ENCODE data around the gene CAMTA2.

The CAMTA2 gene

DNA sequence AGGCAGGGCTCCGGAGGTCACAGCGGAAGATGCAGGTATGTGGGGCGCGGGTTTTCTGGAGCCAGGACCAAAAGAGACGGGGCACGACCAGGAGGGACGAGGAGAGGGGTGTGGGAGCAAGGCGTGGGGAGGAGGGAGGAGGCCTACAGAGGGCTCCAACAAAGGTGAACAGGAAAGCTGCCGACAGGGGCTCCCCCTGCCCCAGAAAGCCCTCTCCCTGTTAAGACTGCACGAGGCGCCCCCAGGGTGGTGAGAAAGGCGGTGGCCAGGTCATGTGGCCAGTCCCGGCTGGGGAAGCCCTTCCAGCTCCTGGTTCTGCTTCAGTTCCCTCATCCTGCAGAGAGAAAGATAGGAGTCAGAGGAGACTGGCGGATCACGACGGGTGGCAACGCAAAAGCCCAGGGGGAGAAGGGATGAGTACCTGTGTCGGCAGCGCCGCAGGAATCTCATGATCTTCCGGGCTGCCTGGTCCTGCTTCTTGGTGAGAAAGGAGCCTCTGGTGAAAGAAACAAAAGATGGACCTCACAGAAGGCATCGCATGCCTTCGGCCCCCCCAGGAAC is 18.9 kb downstream of the CAMTA2 start:
- no peak for DNase-seq

DNA sequence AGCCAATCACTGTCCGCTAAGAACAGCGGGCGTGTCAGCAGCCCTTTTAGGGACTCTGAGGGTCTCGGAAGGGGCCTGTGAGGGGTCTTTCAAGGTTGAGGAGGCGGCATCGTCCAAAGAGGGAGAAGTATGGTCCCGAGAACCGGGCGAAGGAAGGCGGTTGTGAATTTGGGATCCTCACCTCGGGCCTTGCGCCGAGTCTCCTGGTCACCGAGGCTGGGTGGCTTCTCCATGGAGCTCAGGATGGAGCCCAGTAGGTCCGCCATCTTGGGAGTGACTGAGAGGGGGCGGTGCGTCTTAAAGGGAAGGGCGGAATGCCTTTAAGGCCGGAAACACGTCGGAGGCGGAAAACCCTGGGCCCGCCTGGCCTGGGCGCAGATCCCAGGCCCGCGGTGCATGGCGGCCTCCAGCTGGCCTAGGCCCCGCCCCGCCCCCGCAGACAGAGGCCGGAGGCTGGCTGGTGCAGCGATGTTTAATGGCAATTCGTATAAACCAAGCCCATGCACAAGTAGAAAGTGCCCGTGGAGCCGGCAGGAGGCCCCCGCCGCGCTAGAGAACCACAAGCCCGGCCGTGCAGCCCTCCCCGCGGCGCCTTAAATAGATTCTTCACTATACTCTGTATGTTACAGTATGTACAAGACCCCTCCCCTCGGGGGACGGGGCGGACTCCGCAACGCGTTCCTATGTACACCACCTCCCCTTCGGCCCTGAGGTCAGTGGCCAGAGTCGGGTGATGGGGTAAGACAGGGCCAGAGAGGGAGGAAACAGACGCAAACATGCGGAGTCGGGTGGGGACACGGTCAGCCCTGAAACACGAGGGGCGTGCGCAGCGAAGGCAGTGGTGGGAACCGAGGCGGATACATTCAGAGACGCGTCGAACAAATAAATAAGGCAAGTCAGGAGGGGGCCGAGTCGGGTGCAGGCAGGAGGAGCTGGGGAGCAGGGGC is 19.7 kb downstream of the CAMTA2 start, which contains the start of gene SPAG7:
SPAG7 (minus strand) TSS at position 279 of the 947 bp plus-strand sequence; CDS start at position 266, 13 bp downstream.
- peak; percentile 82 to 87 (median 84) for DNase-seq

DNA sequence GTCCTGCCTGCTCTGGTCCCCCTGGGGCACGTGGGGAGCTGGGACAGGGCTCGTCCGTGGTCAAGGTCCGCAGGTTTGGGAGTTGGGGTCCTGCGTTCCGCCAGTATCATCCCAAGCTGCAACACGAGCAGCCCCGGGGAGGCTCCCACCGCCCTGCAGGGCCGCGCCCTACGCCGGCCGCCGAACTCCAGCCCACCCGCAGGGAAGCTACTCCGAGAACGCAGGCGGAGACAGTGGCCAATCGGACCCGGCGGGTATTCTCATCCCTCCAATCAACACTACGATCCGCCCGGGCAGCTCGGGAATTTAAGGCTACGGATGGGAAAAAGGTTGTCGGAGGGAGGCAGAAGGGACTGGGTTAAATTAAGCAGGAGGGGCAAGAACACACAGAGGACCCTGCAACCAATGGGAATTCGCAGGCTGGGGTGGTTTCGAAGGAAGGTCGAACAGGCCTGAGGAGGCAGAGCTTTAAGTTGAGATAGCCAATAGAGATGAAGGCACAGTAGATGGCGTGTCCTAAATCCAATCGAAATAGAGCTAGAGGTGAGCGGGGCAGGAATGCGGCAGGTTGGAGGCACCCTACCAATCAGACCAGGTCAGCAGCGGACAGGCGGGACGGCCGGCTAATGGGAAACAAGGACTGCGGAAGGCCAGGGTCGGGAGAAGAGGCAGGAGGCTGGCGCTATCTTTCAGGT is 20.5 kb downstream of the CAMTA2 start:
- peak; percentile 82 to 89 (median 84) for DNase-seq

- DNase-seq, result no peak
Observed at GRCh38 chr17:4965311-4965986, 22.0 kb downstream of the CAMTA2 start.

GRCh38 chr17:4960279-4960922 is 27.1 kb downstream of the CAMTA2 start:
- no peak for DNase-seq

GRCh38 chr17:4959261-4959965 is 28.1 kb downstream of the CAMTA2 start:
- DNase-seq, result no peak

DNA sequence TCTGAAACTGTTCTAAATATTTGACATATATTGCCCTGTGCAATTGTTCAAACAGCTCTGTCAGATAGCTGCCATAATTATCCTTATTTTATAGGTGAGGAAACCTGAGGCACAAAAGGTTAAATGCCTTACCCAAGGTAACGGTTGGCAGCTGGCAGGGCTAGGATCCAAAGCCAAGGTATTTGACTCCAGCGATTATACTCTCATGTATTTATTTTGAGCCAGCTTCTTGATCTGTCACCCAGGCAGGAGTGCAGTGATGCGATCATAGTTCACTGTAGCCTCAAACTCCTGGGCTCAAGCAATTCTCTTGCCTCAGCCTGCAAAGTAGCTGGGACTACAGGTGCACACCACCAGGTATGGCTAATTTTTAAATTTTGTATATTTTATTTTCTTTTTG is 29.4 kb downstream of the CAMTA2 start:
- no peak for DNase-seq

DNA sequence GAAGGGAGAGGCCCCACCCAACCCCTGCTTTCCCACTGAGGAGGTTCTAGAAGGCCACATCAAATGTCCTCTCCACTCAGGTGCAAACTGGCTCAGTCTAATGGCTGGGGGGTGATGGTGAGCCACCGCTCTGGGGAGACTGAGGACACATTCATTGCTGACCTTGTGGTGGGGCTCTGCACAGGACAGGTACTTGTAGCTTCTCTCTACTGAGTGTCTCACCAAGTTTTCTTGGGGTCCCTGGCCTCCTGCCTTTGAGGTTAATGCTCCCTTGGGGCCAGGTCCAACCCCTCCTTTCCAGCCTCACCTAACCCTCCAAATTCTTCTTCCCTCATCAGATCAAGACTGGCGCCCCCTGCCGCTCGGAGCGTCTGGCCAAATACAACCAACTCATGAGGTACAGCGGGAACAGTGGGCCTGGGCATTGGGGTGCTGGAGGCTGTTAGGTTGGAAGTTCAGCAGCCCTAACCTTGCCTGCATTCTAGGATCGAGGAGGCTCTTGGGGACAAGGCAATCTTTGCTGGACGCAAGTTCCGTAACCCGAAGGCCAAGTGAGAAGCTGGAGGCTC is 30.9 kb downstream of the CAMTA2 start:
- no peak for DNase-seq

- no peak for DNase-seq
Observed at GRCh38 chr17:4955091-4955490, 32.4 kb downstream of the CAMTA2 start.

DNA sequence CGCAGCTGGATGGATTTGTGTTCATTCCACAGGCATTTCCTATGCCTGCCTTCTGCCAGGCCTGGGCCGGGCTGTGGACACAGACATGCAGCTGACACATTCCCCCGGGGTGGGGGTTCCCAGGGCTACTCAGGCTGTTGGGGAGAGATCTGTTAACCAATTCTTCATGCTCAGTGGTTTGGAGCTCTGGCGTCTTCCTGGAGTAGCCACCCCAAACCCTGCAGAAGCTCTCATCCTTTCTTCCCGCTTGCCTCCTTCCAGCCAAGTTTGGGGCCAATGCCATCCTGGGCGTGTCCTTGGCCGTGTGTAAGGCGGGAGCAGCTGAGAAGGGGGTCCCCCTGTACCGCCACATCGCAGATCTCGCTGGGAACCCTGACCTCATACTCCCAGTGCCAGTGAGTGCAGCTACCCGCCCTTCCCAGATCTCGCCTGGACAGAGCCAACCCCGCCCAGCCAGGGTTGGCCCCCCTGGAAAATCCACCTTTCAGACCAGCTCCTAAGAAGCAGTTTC is 34.0 kb downstream of the CAMTA2 start:
- no peak for DNase-seq

DNA sequence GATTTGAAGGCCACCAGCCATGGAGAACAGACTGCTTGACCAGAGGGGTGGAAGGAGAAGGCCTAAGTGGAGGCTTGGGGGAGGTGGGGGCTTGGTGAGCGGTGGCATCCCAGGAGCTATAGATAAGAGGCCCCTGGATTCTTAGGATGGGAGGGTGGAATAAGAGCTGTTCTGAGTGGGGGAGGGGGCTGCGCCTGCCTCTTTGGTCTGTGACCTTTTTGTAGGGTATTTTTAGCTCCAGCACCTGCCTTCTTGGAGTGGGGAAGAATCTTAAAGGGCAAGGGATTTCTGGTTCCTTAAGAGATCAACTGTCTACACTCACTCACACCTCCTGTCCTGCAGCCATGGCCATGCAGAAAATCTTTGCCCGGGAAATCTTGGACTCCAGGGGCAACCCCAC is 36.0 kb downstream of the CAMTA2 start:
- no peak for DNase-seq

DNA sequence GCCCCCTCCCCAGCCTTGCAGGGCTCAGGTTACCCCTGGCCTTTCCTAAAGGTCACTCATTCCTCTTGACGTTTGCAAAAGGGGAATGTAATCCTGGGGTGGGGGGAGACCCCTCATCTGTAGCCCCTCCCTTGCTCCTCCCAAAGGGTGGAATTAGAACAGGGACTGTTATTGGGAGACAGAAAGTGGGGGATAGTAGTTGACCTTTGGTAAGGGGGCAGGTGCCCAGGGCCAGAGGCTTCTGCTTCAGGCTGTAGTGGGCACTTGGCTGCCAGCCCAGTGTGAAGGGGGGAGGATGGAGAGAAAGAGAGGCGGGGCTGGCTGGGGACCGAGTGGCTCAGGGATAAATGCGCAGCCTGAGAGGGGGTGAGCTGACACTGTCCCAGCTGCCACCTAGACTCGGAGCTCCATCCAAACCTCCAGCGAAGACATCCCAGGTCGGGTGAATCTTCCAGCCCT is 36.7 kb downstream of the CAMTA2 start, which contains the start of gene ENO3:
ENO3 (plus strand) TSS at position 374 of the 459 bp plus-strand sequence. CDS start 711 bp downstream, outside the sequence.
- DNase-seq, result no peak

DNA sequence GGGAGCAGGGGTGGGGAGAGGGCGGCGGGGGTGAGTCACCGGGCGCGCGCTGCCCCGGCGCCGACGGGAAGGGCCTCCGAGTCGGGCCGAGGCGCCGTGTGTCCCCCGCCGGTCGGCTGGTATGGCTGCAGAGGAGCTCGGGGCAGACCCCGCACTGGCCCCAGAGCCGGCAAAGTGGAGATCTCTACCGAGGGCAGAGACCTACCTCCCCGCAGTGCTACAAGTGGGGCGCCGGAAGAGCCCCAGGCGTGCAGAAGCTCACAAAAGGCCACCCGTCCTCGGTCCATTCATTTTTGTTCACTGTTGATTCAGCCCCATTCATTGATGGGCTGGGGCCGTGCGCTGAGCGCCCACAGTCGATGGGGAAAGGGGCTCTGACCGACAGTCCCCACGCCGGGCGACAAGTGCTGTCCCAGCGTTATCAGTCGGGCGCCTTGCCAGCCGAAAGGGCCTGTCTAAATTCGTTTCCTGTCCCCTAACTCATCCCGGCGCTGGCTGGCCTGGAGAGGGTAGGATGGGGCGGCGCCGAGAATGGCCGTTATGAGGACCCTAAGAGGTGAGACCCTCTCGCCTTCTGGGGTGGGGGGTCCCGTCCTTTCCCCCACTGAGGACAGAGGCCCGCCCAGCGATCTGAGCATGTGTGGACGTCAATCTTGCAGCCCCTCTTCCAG is 37.3 kb downstream of the CAMTA2 start:
- DNase-seq, result peak in 2 of 4 experiments; percentile 48 to 61

DNA sequence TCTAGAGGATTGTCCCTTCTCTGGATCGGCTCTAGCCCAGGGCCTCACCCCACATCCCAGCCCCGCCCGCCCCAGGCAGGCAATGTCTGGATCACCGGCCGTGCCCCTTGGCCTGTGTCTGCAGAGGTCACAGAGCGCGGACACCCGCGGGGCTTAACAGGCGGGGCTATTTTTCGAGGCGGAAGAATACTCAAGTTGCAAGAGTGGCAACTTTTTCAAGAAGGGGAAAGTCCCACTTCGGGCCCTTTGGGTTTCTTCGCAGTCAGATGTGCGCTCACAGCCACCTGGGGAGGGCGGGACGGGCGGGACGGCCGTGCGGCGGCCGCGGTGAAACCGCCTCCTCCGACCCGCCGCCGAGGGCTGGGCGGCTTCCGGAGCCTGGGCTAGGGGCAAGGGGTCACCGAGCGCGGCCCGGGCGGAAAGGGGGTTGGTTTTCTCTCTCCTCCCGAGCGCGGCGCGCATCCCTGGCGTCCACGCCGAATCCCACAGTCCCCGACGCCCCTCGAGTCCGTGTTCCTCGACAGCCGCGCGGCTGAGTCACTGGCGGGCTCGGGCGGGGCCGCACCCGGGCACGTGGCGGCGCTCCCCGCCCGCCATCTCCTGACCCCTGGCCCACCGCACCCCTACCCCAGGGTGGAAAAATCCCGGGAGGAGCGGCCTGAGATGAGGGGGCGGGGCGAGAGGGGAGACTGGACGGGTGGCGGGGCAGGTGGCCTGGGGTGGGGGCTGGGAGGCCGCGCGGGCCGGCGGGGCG is 38.0 kb downstream of the CAMTA2 start:
- DNase-seq, result peak; percentile 56 to 72 (median 62)

DNA sequence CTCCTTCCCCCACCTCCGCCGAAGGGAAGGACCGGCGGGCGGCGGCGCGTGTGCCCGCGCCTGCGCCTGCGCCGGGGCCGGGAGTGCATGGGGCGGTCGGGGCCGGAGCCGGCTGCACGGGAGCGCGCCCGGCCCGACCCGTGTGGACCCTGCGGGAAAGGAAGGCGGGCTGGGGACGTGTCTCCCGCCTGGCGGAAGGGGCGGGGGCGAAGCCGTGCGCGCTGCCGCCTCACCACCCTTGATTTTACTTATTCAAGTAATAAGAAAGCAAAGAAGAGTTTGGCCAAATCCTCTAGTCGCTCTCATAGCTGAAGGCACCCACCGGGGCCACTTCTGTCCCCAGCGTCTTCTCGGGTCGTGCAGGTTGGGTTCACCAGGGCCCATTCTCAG is 38.5 kb downstream of the CAMTA2 start:
- peak in 3 of 4 experiments; percentile 37 to 59 (median 48) for DNase-seq

DNA sequence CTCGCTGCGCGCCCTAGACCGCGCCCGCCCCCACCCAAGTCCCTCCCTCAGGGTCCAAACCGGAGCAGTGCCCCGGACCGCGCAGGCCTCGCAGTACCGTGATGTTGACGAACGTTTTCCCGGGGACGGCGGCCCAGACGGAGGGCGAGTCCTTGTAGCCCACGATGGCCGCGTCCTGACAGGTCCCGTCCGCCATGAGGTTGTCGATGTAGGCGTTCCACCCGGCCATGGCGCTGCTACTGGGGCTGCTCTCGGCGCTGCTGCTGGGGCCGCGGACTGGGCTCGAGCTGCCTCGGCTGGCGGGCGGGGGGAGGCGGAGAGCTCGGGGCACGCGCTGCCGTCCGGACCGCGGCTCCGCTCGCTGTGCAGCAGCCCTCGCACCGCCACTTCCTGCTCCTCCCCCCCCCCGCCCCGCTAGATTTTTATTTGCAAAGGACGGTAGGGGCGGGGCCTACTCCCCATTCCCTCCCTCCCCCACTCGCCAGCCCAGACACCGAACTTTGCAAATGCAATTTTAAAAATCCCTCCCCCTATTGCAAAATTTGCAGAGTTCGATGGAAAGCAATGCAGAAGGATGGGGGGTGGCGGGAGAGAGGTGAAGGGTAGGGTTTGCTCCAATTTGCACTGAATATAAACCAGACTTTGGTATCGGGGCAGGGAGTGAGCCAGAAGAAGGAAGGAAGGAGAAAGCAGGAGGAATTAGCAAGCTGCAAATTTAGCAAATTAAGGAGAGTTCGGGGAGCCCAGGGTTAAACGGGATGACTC is 39.1 kb downstream of the CAMTA2 start, which contains the start of gene PFN1:
PFN1 (minus strand) TSS at position 365 of the 765 bp plus-strand sequence; CDS start at position 229, 136 bp downstream.
- DNase-seq, result peak; percentile 80 to 92 (median 84)

DNA sequence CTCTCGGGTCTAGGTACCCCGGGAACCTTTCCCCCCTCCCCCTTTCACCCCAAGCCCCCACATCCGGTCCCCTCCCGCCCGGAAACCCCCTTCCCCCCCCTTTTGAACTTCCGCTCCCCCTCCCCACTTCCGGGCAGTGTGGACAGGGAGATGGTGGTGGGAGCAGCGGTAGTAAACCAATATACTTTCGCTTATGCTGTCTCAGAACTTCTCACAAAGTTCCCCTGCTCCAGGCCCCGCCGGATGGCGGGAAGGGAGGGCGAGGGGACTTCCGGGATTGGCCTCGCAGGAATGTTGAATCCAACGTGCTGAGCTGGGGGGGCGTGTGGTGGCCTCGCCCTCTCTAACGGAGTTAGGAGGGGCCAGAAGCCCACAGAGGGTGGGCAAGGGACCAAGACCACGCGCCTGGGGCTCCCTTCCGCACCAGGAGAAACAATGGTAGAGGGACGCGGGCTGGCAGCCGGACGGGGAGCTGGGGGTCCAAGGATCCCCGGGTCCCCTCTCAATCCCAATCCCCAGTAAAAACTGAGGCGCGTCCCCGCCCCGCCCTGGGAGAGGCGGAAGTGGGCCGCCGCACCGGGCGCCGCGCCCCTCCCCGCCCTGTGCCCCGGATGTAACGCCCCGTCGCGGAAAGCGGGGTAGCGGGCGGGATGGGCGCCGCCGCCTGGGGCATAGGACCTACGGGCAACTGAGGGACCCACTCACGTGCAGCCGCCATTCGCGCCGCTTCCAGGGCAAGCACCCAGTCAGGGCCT is 39.9 kb downstream of the CAMTA2 start:
- DNase-seq, result peak; percentile 43 to 65 (median 54)

GRCh38 chr17:4947010-4947410 is 40.5 kb downstream of the CAMTA2 start:
- no peak for DNase-seq

Data from activated CD4-positive, CD25-positive, alpha-beta regulatory T cell (primary cell).